Esophagus muscularis mucosa (tissue), 3 donors: ENCODE measurements around the gene ZBTB38.

Source experiments
- CTCF ChIP-seq, 3 experiments: fragments of 200-600 bp in 2 of 3; fragments of 450-650 bp in 1 of 3; sonication (generic) in 2 of 3; IDR thresholded peaks; one replicate each; pipeline ENCODE4 v1.5.1; 2017 to 2019; ENCODE audit warnings: antibody characterized with exemption in 3 of 3, mild to moderate bottlenecking in 2 of 3, moderate library complexity in 1 of 3
- POLR2A ChIP-seq: fragments of 450-650 bp; IDR thresholded peaks from one replicate; pipeline ENCODE4 v1.6.1; 2017; ENCODE audit warnings: antibody characterized with exemption, moderate library complexity, mild to moderate bottlenecking, low read depth
- POLR2AphosphoS5 ChIP-seq, 2 donors: sonication (generic); formaldehyde crosslinking; IDR thresholded peaks; one replicate each; pipeline ENCODE4 v1.6.1; 2017; ENCODE audit warnings: antibody characterized with exemption in 2 of 2

DNA sequence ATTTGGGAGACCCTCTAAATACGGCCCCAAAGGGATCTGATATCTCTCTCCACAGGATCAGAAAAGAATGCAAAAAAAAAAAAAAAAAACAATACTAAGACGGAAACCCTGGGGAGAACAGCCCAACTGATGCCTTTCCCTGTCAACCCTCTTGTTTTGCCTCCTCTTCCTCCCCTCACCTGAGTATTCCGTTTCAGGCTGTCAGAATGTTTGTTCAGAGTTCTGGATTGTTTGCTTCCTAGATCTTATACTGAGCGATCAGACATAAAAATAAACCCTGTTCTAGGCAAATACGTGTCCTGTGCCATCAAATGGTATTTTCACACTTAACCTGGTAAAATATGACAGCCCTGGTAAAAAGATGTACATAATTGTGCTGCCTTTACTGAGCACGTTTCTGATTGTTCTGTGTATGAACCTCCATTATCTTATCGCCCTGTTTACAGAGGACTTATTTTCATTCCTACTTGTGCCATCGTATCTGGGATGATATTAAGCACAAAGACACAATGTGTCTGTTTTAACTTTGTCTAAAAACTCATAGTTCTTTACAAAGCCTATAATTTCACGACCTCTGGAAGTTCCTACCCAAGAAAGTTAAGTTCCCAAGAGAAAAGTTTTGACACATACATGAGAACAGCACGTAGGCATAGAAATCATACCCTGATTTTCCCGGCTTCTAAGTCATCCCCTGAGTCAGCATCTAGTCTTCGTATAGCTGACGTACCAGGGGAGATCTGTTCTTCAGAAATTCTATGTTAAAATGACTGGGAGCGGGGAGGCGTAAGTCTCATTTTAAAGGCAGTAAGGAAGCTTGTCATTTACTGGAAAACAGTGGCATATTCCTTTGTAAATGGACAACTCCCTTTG is 856 bp downstream of the ZBTB38 start:
- TF ChIP-seq POLR2AphosphoS5 (IDR thresholded peaks at IDR 0.05) (no peak), CTCF (IDR thresholded peaks at IDR 0.05) (no peak), POLR2A (no peak)
